Breast epithelium (tissue), 3 donors: ENCODE measurements around the gene CCNG1.

ENCODE experiments used
- POLR2AphosphoS5 ChIP-seq, 3 donors: sonication (generic); formaldehyde crosslinking; IDR thresholded peaks; one replicate each; pipeline ENCODE4 v1.6.1; 2017; ENCODE audit warnings: antibody characterized with exemption in 3 of 3
- TF ChIP-seq, protein P1 (sequence below), 3 donors: fragments of 450-650 bp; IDR thresholded peaks; one replicate each; pipeline ENCODE4 v1.5.1; 2016 to 2017; ENCODE audit warnings: antibody characterized with exemption in 3 of 3, mild to moderate bottlenecking in 3 of 3, moderate library complexity in 3 of 3

GRCh38 chr5:163437011-163437308 is 435 bp upstream of the CCNG1 start:
- TF ChIP-seq, protein P1, sequence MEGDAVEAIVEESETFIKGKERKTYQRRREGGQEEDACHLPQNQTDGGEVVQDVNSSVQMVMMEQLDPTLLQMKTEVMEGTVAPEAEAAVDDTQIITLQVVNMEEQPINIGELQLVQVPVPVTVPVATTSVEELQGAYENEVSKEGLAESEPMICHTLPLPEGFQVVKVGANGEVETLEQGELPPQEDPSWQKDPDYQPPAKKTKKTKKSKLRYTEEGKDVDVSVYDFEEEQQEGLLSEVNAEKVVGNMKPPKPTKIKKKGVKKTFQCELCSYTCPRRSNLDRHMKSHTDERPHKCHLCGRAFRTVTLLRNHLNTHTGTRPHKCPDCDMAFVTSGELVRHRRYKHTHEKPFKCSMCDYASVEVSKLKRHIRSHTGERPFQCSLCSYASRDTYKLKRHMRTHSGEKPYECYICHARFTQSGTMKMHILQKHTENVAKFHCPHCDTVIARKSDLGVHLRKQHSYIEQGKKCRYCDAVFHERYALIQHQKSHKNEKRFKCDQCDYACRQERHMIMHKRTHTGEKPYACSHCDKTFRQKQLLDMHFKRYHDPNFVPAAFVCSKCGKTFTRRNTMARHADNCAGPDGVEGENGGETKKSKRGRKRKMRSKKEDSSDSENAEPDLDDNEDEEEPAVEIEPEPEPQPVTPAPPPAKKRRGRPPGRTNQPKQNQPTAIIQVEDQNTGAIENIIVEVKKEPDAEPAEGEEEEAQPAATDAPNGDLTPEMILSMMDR (IDR thresholded peaks at IDR 0.05): no peak
- TF ChIP-seq POLR2AphosphoS5 (IDR thresholded peaks at IDR 0.05): no peak
